HL-60 (cell line): ENCODE data around the gene EPHA4.

Experiments used
- DNase-seq, 2 experiments: peaks; one replicate each; pipeline ENCODE4 v3.0.0-alpha.2; 2010 to 2020; ENCODE audit warnings: low read depth in 1 of 2, low spot score in 1 of 2
- H3K27ac ChIP-seq: fragments of 250-450 bp; sonication (Bioruptor Pico); replicated peaks from 2 replicates; pipeline ENCODE4 v1.5.1; 2020; ENCODE audit warnings: mild to moderate bottlenecking, moderate library complexity
- H3K27me3 ChIP-seq: fragments of 250-450 bp; sonication (Bioruptor Pico); 2 replicates; pipeline ENCODE4 v1.5.1; 2021; ENCODE audit warnings: mild to moderate bottlenecking, moderate library complexity; ENCODE audit not compliant: insufficient read depth, poor library complexity, severe bottlenecking
- H3K4me3 ChIP-seq: replicated peaks from 2 replicates; pipeline ENCODE4 v1.5.1; 2011; ENCODE audit warnings: mild to moderate bottlenecking, control low read depth, low read length; ENCODE audit not compliant: insufficient read depth
- GABPA ChIP-seq: IDR thresholded peaks from 2 replicates; pipeline ENCODE4 v1.6.1; 2012; ENCODE audit warnings: low read depth
- POLR2AphosphoS5 ChIP-seq: IDR thresholded peaks from 2 replicates; pipeline ENCODE4 v1.6.1; 2012; ENCODE audit warnings: low read depth
- SPI1 ChIP-seq: IDR thresholded peaks from 2 replicates; pipeline ENCODE4 v1.6.1; 2012; ENCODE audit warnings: low read depth, mild to moderate bottlenecking, borderline replicate concordance
- TF ChIP-seq, protein P1 (sequence below): IDR thresholded peaks from 2 replicates; pipeline ENCODE4 v1.6.1; 2012; ENCODE audit warnings: low read depth; ENCODE audit not compliant: insufficient replicate concordance
- TF ChIP-seq, protein P2 (sequence below): IDR thresholded peaks from one replicate; pipeline ENCODE4 v1.5.1; 2011; ENCODE audit warnings: low read length, control low read depth, inconsistent platforms; ENCODE audit not compliant: insufficient read depth

EPHA4 gene

DNA sequence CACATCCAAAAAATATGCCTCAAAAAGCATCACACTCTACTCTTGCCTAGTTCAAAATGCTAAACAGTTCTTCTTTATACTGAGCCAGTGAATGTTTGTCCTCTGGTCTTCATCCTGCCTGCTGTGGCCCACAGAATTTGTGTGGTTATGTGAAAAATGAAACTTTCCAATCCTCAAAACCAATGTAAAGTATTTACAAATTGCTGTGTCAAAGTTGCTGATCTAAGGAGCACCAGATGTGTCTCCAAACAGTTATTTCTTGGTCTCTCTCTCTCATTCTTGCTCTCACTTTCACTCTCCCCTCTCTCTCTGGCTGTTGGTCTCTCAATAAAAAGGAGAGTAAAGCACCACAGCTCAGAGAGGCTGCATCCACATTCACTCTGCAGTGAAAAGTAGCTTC lies 23.0 kb downstream of the EPHA4 start:
- no peak for DNase-seq
- TF ChIP-seq GABPA = no peak
- no peak for TF ChIP-seq POLR2AphosphoS5
- TF ChIP-seq, protein P1, sequence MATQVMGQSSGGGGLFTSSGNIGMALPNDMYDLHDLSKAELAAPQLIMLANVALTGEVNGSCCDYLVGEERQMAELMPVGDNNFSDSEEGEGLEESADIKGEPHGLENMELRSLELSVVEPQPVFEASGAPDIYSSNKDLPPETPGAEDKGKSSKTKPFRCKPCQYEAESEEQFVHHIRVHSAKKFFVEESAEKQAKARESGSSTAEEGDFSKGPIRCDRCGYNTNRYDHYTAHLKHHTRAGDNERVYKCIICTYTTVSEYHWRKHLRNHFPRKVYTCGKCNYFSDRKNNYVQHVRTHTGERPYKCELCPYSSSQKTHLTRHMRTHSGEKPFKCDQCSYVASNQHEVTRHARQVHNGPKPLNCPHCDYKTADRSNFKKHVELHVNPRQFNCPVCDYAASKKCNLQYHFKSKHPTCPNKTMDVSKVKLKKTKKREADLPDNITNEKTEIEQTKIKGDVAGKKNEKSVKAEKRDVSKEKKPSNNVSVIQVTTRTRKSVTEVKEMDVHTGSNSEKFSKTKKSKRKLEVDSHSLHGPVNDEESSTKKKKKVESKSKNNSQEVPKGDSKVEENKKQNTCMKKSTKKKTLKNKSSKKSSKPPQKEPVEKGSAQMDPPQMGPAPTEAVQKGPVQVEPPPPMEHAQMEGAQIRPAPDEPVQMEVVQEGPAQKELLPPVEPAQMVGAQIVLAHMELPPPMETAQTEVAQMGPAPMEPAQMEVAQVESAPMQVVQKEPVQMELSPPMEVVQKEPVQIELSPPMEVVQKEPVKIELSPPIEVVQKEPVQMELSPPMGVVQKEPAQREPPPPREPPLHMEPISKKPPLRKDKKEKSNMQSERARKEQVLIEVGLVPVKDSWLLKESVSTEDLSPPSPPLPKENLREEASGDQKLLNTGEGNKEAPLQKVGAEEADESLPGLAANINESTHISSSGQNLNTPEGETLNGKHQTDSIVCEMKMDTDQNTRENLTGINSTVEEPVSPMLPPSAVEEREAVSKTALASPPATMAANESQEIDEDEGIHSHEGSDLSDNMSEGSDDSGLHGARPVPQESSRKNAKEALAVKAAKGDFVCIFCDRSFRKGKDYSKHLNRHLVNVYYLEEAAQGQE = no peak
- TF ChIP-seq, protein P2, sequence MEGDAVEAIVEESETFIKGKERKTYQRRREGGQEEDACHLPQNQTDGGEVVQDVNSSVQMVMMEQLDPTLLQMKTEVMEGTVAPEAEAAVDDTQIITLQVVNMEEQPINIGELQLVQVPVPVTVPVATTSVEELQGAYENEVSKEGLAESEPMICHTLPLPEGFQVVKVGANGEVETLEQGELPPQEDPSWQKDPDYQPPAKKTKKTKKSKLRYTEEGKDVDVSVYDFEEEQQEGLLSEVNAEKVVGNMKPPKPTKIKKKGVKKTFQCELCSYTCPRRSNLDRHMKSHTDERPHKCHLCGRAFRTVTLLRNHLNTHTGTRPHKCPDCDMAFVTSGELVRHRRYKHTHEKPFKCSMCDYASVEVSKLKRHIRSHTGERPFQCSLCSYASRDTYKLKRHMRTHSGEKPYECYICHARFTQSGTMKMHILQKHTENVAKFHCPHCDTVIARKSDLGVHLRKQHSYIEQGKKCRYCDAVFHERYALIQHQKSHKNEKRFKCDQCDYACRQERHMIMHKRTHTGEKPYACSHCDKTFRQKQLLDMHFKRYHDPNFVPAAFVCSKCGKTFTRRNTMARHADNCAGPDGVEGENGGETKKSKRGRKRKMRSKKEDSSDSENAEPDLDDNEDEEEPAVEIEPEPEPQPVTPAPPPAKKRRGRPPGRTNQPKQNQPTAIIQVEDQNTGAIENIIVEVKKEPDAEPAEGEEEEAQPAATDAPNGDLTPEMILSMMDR = no peak
- no peak for TF ChIP-seq SPI1
- Histone ChIP-seq H3K27me3 (no peaks in the 10 kb centered on the region), H3K27ac (no peak overlapping the region), H3K4me3 (no peak overlapping the region)

DNA sequence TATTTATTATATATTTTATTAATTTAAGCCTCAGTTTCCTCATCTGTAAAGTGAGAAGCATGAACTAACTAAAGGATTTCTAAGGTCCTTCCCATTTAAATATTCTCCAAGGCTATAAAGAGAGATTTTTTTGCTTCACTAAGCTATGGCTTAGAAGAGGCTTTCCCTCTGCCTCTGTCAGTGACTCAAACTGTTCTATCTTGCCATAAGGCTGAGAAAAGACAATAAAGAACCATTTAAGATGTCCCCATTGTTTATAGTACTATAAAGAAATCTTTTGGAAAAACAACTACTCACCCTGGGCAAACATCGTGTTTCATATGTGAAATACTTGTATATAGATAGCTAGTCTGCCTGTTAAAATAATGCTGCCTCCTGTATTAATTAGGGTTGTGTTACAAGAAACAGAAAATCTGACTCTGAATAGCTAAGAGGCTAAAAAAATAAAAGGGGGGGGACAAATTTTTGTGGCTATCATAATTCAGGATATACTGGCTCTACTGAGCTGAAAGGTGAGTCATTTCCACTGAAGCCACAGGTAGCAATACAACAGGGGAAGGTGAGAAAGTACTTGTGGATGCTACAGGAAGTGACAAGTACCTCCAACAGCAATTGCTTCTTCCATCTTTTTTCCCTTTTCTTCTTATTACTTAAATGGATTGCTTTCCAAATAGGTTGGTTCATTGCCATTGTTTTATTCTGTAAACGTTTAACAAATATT lies 25.4 kb downstream of the EPHA4 start:
- Histone ChIP-seq H3K4me3 (no peak overlapping the region), H3K27me3 (no peaks in the 10 kb centered on the region), H3K27ac (no peak overlapping the region)
- no peak for DNase-seq
- TF ChIP-seq GABPA (no peak), SPI1 (no peak), POLR2AphosphoS5 (no peak)
- TF ChIP-seq, protein P1 = no peak
- TF ChIP-seq, protein P2 = no peak

DNA sequence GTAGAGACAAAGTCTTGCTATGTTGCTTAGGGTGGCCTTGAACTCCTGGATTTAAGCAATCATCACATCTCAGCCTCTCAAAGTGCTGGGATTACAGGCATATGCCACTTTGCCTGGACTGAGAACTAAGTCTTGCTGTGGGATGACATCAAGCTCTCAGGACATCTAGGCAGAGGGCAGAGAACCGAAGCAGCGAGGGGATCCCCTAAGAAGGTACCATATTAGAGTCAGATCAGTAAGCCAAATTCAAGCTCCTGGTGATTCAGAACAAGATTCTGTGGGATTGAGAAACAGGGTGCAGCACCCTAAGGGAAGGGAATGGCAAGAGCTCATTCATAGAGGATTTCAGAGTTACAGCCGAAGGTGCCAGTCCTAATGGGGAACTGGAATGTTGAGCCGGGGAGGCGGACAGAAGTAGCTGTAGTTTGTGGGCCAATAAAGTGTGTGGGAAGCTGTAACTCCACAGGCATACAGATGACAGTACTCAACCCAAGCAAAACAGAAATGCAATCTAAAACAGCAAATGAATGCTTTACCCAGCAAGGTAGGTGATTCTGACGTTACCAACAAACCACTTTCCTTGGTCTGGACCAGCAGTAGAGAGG lies 30.9 kb downstream of the EPHA4 start:
- Histone ChIP-seq H3K27ac (no peak overlapping the region), H3K4me3 (no peak overlapping the region), H3K27me3 (no peaks in the 10 kb centered on the region)
- DNase-seq = no peak
- TF ChIP-seq GABPA = no peak
- TF ChIP-seq, protein P1 = no peak
- TF ChIP-seq SPI1 = no peak
- TF ChIP-seq POLR2AphosphoS5 = no peak
- TF ChIP-seq, protein P2 = no peak
